Kidney (tissue), 14 donors: ENCODE results near the gene RECK. TPM values are rescaled to one million over a fixed set of nuclear protein-coding genes. Genes with fewer than 3 reads are reported as not detected.

Experiments
- DNase-seq, 5 donors: peaks; one replicate each; pipeline ENCODE4 v3.0.0-alpha.2; 2013 to 2020
- FAIRE-seq: peaks from 2 replicates; lab custom pipeline; 2012; peaks lifted over from hg19 to GRCh38; lab: Jason Lieb, UNC
- H3K27ac ChIP-seq, 2 donors: one replicate each; pipeline ENCODE4 v1.7.0; 2013; ENCODE audit warnings: low read depth in 2 of 2, low read length in 2 of 2, inconsistent platforms in 1 of 2
- H3K27me3 ChIP-seq: one replicate; pipeline ENCODE4 v1.7.1; 2013; ENCODE audit warnings: low read length, inconsistent platforms; ENCODE audit not compliant: control insufficient read depth, insufficient read depth
- H3K36me3 ChIP-seq, 3 donors: one replicate each; pipeline versions ENCODE4 v1.7.0 to v1.7.1; 2013; ENCODE audit warnings: low read length in 3 of 3, control low read depth in 1 of 3, inconsistent platforms in 1 of 3; ENCODE audit not compliant: insufficient read depth in 3 of 3, control insufficient read depth in 2 of 3
- H3K4me1 ChIP-seq, 3 donors: one replicate each; pipeline versions ENCODE4 v1.7.0 to v1.7.1; 2013; ENCODE audit warnings: low read length in 3 of 3, inconsistent platforms in 1 of 3, low read depth in 1 of 3; ENCODE audit not compliant: control insufficient read depth in 2 of 3, insufficient read depth in 2 of 3
- H3K4me3 ChIP-seq, 3 donors: one replicate each; pipeline versions ENCODE4 v1.7.0 to v1.8.1; 2013; ENCODE audit warnings: low read length in 3 of 3, control low read depth in 1 of 3, inconsistent platforms in 1 of 3
- H3K9ac ChIP-seq, 3 donors: one replicate each; pipeline versions ENCODE4 v1.7.0 to v1.7.1; 2013; ENCODE audit warnings: low read length in 3 of 3, control low read depth in 1 of 3, inconsistent platforms in 1 of 3
- H3K9me3 ChIP-seq, 3 donors: one replicate each; pipeline versions ENCODE4 v1.7.0 to v1.7.1; 2013; ENCODE audit warnings: low read length in 3 of 3, control low read depth in 1 of 3, inconsistent platforms in 1 of 3; ENCODE audit not compliant: control insufficient read depth in 2 of 3, insufficient read depth in 1 of 3
- CTCF ChIP-seq: IDR thresholded peaks from 3 replicates; pipeline ENCODE4 v1.5.1; 2012; ENCODE audit warnings: mild to moderate bottlenecking, moderate library complexity, borderline replicate concordance; ENCODE audit not compliant: insufficient read depth; ENCODE audit errors: extremely low read depth
- intact Hi-C: fragments of 100-400 bp; cut with DNase I; formaldehyde crosslinking; loops from one replicate; pipeline ENCODE4 v1.11.1; 2022
- polyA plus RNA-seq: library from polyadenylated mRNA; stranded (reverse); fragments of 350-450 nt; fragmentation: Illumina TruSeq; extraction: RNeasy Lipid Tissue Mini Kit (QIAGEN cat#74804); gene quantifications from one replicate; pipeline ENCODE4 v1.2.3, GENCODE V29; 2014; ENCODE audit warnings: low read depth, low replicate concordance; ENCODE audit not compliant: insufficient read depth
- total RNA-seq: library from RNA; stranded (reverse); fragmentation: NEBNext Ultra II Directional; extraction: Animal tissue kit (Norgen Biotek cat#: 25700); gene quantifications from one replicate; pipeline ENCODE4 v1.2.1, GENCODE V29; 2021
- donor health status: control.
- donor health status: control.
- donor health status: control.
- donor health status: control.
- donor health status: control.
- donor health status: DM: yes; HTN: yes; CAD: no.
- donor health status: Normal renal cell carcinoma (clear cell type).

Gene RECK
- total and polyA plus RNA-seq, 2 donors from 2014 or later = 4.5 to 10.4 TPM

DNA sequence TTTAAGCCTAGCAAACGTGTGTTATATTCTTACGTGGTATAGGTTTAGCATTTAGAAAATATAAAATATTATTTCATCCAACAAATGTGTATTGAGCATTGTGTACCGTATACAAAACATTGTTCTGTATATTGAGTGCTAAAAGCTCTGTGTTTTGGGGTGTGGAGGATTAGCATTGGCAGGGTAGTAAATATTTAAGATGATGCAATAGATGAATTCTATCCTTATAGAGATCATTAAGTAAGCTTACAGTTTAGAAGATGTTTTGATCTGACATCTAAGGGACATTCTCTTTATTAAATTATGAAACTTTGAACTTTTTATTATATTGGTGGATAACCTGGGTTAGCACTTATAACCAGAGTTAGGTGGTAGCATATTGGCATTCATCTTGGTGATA is 51.3 kb downstream of the RECK start:
- H3K36me3 ChIP-seq = no peaks in the 10 kb centered on the region
- peaks cover 0 to 4% (median 2%) of the 10 kb centered on the region in 3 donors for H3K4me1 ChIP-seq
- TF ChIP-seq CTCF = no peak
- no peak overlapping the region for H3K4me3 ChIP-seq
- no peak for DNase-seq
- H3K9me3 ChIP-seq = no peaks in the 10 kb centered on the region
- no peak overlapping the region for H3K27ac ChIP-seq
- no peak overlapping the region for H3K9ac ChIP-seq
- intact Hi-C loops = no loop called here
- no peaks in the 10 kb centered on the region for H3K27me3 ChIP-seq
- no peak for FAIRE-seq

- Histone ChIP-seq H3K27me3 (no peaks in the 10 kb centered on the region), H3K9ac (no peak overlapping the region), H3K36me3 (no peaks in the 10 kb centered on the region), H3K9me3 (no peaks in the 10 kb centered on the region), H3K4me1 (peaks cover 0 to 4% (median 2%) of the 10 kb centered on the region in 3 donors), H3K4me3 (no peak overlapping the region), H3K27ac (no peak overlapping the region)
- FAIRE-seq (no peak), DNase-seq (peak in 3 of 5 donors; percentile 59 to 91 (median 90))
- intact Hi-C loops = no loop called here
- TF ChIP-seq CTCF = no peak
Measured at GRCh38 chr9:36091026-36091953, 54.6 kb downstream of the RECK start.

- Histone ChIP-seq H3K4me3 (no peak overlapping the region), H3K27ac (no peak overlapping the region), H3K27me3 (no peaks in the 10 kb centered on the region), H3K36me3 (no peaks in the 10 kb centered on the region), H3K4me1 (peaks cover 0 to 4% (median 2%) of the 10 kb centered on the region in 3 donors), H3K9ac (no peak overlapping the region), H3K9me3 (no peaks in the 10 kb centered on the region)
- DNase-seq (no peak), FAIRE-seq (no peak)
- intact Hi-C loops = no loop called here
- TF ChIP-seq CTCF = no peak
Measured at GRCh38 chr9:36092014-36092413, 55.3 kb downstream of the RECK start.
